Neural crest cell (in vitro differentiated cells): Measurements from ENCODE around the gene RGS16. TPM values are rescaled to one million over a fixed set of nuclear protein-coding genes. Genes with fewer than 3 reads are reported as not detected.
A peak's percentile ranks its signal among the peaks of the same experiment; 100 is the strongest.

Experiments used
- DNase-seq: peaks from one replicate; pipeline ENCODE4 v3.0.0; 2021; ENCODE audit warnings: low read depth, mixed read lengths, low spot score
- H3K27ac Mint-ChIP-seq: one replicate; pipeline ENCODE4 v1.8.0; 2021; ENCODE audit warnings: mild to moderate bottlenecking, mixed read lengths; ENCODE audit not compliant: unreplicated experiment
- H3K27me3 Mint-ChIP-seq: 2 replicates; pipeline ENCODE4 v1.8.0; 2021; ENCODE audit warnings: low read depth, mild to moderate bottlenecking, mixed read lengths
- H3K36me3 Mint-ChIP-seq: 2 replicates; pipeline ENCODE4 v1.8.0; 2021; ENCODE audit warnings: low read depth, mild to moderate bottlenecking, mixed read lengths
- H3K4me1 Mint-ChIP-seq: 2 replicates; pipeline ENCODE4 v1.8.0; 2021; ENCODE audit warnings: mixed read lengths
- H3K4me3 Mint-ChIP-seq: one replicate; pipeline ENCODE4 v1.8.0; 2021; ENCODE audit warnings: mild to moderate bottlenecking, mixed read lengths
- H3K9me3 Mint-ChIP-seq: 2 replicates; pipeline ENCODE4 v1.8.0; 2021; ENCODE audit warnings: mixed read lengths
- CTCF ChIP-seq: fragments of 200-600 bp; sonication (generic); conservative IDR thresholded peaks from 2 replicates; pipeline ENCODE4 v1.5.0; 2021; ENCODE audit warnings: antibody characterized with exemption, mild to moderate bottlenecking
- total RNA-seq: library from RNA; stranded (reverse); gene quantifications from 2 replicates; pipeline ENCODE4 v1.2.1, GENCODE V29; 2021

The RGS16 gene
- total RNA-seq, 1 donor from 2014 or later: 6.4 TPM

GRCh38 chr1:182595641-182596240, 8.4 kb downstream of the RGS16 start:
- no peaks in the 10 kb centered on the region for H3K4me1 Mint-ChIP-seq
- TF ChIP-seq CTCF: peak; percentile 89
- peak; percentile 76 for DNase-seq
- H3K27me3 Mint-ChIP-seq: no peaks in the 10 kb centered on the region
- H3K36me3 Mint-ChIP-seq: no peaks in the 10 kb centered on the region
- no peaks in the 10 kb centered on the region for H3K9me3 Mint-ChIP-seq
- H3K4me3 Mint-ChIP-seq: no peak overlapping the region
- no peak overlapping the region for H3K27ac Mint-ChIP-seq

- Mint-ChIP-seq H3K9me3 (peaks cover 4% of the 10 kb centered on the region), H3K4me1 (peaks cover 20% of the 10 kb centered on the region), H3K36me3 (peaks cover 6% of the 10 kb centered on the region), H3K27me3 (no peaks in the 10 kb centered on the region), H3K4me3 (peak overlapping the region; percentile 72), H3K27ac (no peak overlapping the region)
- no peak for DNase-seq
- TF ChIP-seq CTCF: no peak
Measured at GRCh38 chr1:182589931-182590330, 14.3 kb downstream of the RGS16 start.

GRCh38 chr1:182589520-182589919, 14.7 kb downstream of the RGS16 start:
- no peak for TF ChIP-seq CTCF
- DNase-seq: no peak
- H3K27ac Mint-ChIP-seq: no peak overlapping the region
- peaks cover 20% of the 10 kb centered on the region for H3K4me1 Mint-ChIP-seq
- H3K4me3 Mint-ChIP-seq: peak overlapping the region; percentile 88
- no peaks in the 10 kb centered on the region for H3K27me3 Mint-ChIP-seq
- peaks cover 4% of the 10 kb centered on the region for H3K9me3 Mint-ChIP-seq
- peaks cover 6% of the 10 kb centered on the region for H3K36me3 Mint-ChIP-seq

GRCh38 chr1:182588500-182589396, 15.4 kb downstream of the RGS16 start, which contains the start of gene RNASEL:
RNASEL (minus strand) TSS chr1:182589256; CDS start chr1:182586806, 2,450 bp downstream.
- peaks cover 6% of the 10 kb centered on the region for H3K36me3 Mint-ChIP-seq
- no peak for TF ChIP-seq CTCF
- peak within 1 kb of the TSS; percentile 88 for H3K4me3 Mint-ChIP-seq
- no peaks in the 10 kb centered on the region for H3K27me3 Mint-ChIP-seq
- H3K9me3 Mint-ChIP-seq: peaks cover 4% of the 10 kb centered on the region
- H3K27ac Mint-ChIP-seq: peak within 1 kb of the TSS; percentile 81
- DNase-seq: peak; percentile 40
- peaks cover 20% of the 10 kb centered on the region for H3K4me1 Mint-ChIP-seq

GRCh38 chr1:182587666-182588499, 16.3 kb downstream of the RGS16 start:
- H3K27ac Mint-ChIP-seq: no peak overlapping the region
- H3K4me3 Mint-ChIP-seq: peak overlapping the region; percentile 88
- H3K36me3 Mint-ChIP-seq: peaks cover 10% of the 10 kb centered on the region
- H3K4me1 Mint-ChIP-seq: peaks cover 20% of the 10 kb centered on the region
- no peak for DNase-seq
- H3K27me3 Mint-ChIP-seq: no peaks in the 10 kb centered on the region
- peaks cover 4% of the 10 kb centered on the region for H3K9me3 Mint-ChIP-seq
- no peak for TF ChIP-seq CTCF
